ENCODE measurements around the gene C2CD2L. TPM values are rescaled to one million over a fixed set of nuclear protein-coding genes. Genes with fewer than 3 reads are reported as not detected.

C2CD2L gene
- total and polyA plus RNA-seq, 2 of the 13 experiments (the other 11 are each of a cell fraction or from before 2014, with no cell fraction given): 3.7 to 5.5 TPM

DNA sequence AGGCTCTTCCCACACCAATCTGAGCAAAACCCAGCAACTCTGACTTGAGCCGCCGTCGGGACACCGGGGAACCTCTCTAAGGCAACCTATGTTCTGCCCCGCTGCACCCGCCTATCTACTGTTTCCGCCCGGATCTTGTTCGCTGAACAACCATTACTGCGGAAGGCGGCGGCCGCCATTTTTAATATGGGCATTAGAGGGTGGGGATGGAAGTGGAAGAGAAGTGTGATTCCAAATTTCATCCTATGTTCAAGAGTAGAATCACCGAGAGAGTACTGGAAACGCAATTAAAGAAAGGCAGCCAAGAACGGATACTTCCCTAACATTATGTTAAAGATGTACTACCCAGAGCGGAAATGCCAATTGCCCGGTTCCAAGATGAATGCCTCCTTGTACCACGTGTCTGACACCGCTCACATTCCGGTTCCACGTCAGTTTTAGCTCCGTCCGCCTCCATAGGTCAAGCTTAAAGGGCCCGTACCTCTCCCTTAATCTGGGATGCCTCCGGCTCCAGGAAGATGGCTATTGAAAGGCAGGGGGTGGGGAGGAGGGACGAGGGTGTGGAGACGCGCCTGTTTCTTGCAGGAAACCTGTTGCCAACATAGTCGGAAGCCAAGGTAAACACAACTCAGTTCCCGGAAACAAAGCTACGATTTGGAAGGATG is 5.3 kb upstream of the C2CD2L start, which contains the start of gene DPAGT1 (continued):
- TF ChIP-seq MAZ (IDR thresholded peaks at IDR 0.05; ENCODE audit: borderline replicate concordance, low read depth, low read length) (0 out of 2 replicates have a peak, but pooled peaks have one; percentile 22), MAZ (CRISPR knock-in tag; IDR thresholded peaks at IDR 0.05; ENCODE audit: low read depth) (no peak), ZNF766 (CRISPR knock-in tag; IDR thresholded peaks at IDR 0.05; ENCODE audit: borderline replicate concordance) (no peak), DNMT3B (CRISPR knock-in tag; conservative IDR thresholded peaks at IDR 0.05) (no peak), TAF1 (CRISPR knock-in tag; IDR thresholded peaks at IDR 0.05) (no peak; the same call in none of the 2 replicates), ZIK1 (CRISPR knock-in tag; IDR thresholded peaks at IDR 0.05; ENCODE audit: borderline replicate concordance, low read depth) (no peak), SRF (IDR thresholded peaks at IDR 0.05; ENCODE audit: low read depth, low read length) (0 out of 2 replicates have a peak, but pooled peaks have one; percentile 24), ZNF264 (CRISPR knock-in tag; IDR thresholded peaks at IDR 0.05) (no peak), NONO (IDR thresholded peaks at IDR 0.05) (no peak), NONO (CRISPR knock-in tag; conservative IDR thresholded peaks at IDR 0.05) (peak; percentile 61), PTBP1 (IDR thresholded peaks at IDR 0.05; ENCODE audit: low read depth, low read length, poor library complexity, severe bottlenecking) (no peak), CSRNP2 (CRISPR knock-in tag; conservative IDR thresholded peaks at IDR 0.05; ENCODE audit: low read depth) (no peak), ELF4 (CRISPR knock-in tag; IDR thresholded peaks at IDR 0.05; ENCODE audit: borderline replicate concordance) (0 out of 2 replicates have a peak, but pooled peaks have one; percentile 67), NCOR1 (IDR thresholded peaks at IDR 0.05; ENCODE audit: borderline replicate concordance, low read length) (peak; percentile 52; the same call in 1 of the 2 replicates)
- TF ChIP-seq, protein P1, sequence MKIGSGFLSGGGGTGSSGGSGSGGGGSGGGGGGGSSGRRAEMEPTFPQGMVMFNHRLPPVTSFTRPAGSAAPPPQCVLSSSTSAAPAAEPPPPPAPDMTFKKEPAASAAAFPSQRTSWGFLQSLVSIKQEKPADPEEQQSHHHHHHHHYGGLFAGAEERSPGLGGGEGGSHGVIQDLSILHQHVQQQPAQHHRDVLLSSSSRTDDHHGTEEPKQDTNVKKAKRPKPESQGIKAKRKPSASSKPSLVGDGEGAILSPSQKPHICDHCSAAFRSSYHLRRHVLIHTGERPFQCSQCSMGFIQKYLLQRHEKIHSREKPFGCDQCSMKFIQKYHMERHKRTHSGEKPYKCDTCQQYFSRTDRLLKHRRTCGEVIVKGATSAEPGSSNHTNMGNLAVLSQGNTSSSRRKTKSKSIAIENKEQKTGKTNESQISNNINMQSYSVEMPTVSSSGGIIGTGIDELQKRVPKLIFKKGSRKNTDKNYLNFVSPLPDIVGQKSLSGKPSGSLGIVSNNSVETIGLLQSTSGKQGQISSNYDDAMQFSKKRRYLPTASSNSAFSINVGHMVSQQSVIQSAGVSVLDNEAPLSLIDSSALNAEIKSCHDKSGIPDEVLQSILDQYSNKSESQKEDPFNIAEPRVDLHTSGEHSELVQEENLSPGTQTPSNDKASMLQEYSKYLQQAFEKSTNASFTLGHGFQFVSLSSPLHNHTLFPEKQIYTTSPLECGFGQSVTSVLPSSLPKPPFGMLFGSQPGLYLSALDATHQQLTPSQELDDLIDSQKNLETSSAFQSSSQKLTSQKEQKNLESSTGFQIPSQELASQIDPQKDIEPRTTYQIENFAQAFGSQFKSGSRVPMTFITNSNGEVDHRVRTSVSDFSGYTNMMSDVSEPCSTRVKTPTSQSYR (CRISPR knock-in tag; IDR thresholded peaks at IDR 0.05; ENCODE audit: borderline replicate concordance): peak; percentile 34; the same call in 1 of the 2 replicates
- TF ChIP-seq, protein P2, sequence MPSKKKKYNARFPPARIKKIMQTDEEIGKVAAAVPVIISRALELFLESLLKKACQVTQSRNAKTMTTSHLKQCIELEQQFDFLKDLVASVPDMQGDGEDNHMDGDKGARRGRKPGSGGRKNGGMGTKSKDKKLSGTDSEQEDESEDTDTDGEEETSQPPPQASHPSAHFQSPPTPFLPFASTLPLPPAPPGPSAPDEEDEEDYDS (CRISPR knock-in tag; IDR thresholded peaks at IDR 0.05): peak; percentile 36; the same call in 1 of the 2 replicates

Measured in HepG2 (cell line).